ENCODE data around the gene EMC9. TPM values are rescaled to one million over a fixed set of nuclear protein-coding genes. Genes with fewer than 3 reads are reported as not detected.

Gene EMC9
- total RNA-seq, 1 donor from 2014 or later, result 17.1 TPM

DNA sequence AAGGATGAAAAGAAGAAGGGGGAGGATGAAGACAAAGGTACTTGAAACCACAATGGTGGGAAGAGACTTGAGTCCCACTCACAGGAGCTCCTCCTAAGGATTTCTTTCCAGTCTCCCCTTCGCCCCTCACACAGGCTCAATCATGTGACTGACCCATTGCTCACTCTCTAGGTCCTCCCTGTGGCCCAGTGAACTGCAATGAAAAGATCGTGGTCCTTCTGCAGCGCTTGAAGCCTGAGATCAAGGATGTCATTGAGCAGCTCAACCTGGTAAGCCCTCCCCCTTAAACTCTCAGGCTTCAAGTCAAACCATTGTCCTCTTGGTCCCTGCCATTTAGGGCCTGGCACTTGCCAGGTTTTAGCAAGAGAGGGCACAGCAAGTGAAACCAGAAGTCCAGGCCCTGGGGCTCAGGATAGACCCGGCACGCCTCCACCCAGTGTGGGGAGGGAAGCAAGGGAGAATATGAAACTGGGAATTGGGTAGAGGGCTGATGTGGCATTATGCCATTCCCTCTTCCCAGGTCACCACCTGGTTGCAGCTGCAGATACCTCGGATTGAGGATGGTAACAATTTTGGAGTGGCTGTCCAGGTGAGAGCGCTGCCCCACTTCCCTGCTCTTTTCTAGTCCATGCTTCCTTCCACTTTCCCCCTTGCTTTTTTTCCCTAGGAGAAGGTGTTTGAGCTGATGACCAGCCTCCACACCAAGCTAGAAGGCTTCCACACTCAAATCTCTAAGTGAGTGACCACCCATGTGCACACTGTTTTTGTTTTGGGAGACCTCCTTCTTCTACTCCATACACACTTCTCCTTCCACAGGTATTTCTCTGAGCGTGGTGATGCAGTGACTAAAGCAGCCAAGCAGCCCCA lies 3.6 kb downstream of the EMC9 start:
- TF ChIP-seq, protein P1, sequence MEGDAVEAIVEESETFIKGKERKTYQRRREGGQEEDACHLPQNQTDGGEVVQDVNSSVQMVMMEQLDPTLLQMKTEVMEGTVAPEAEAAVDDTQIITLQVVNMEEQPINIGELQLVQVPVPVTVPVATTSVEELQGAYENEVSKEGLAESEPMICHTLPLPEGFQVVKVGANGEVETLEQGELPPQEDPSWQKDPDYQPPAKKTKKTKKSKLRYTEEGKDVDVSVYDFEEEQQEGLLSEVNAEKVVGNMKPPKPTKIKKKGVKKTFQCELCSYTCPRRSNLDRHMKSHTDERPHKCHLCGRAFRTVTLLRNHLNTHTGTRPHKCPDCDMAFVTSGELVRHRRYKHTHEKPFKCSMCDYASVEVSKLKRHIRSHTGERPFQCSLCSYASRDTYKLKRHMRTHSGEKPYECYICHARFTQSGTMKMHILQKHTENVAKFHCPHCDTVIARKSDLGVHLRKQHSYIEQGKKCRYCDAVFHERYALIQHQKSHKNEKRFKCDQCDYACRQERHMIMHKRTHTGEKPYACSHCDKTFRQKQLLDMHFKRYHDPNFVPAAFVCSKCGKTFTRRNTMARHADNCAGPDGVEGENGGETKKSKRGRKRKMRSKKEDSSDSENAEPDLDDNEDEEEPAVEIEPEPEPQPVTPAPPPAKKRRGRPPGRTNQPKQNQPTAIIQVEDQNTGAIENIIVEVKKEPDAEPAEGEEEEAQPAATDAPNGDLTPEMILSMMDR (IDR thresholded peaks at IDR 0.05; ENCODE audit: insufficient read depth, low read length, poor library complexity, severe bottlenecking), result no peak

DNA sequence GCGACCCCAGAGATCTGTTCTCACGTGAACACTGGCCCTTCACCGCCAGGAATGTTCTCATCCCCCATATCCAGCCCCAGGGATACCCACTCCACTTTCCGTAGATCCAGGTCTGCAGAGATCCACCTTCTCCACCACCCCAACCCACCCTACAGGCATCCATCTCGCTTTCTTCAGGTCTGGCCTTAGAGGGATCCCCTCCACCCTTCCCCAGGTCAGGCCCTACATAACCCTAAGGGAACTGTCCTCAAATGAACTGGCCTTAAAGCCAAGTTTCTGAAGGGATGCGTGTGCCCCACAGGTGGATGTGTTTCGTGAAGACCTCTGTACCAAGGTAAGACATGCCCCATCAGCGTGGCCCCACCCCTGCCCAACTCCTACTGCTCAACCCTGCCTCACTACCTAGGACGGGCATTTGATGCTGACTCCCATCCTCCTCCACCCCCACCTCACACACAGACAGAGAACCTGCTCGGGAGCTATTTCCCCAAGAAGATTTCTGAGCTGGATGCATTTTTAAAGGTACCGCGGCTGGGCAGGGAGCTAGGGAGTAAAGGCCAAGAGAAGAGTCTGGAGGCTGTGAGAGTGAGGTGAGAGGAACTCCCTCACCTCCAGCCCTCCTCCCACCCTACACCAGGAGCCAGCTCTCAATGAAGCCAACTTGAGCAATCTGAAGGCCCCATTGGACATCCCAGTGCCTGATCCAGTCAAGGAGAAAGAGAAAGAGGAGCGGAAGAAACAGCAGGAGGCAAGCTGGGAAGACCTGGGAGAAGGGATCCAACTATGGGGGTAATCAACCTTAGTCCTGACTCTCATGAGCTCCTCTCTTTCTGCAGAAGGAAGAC lies 4.5 kb downstream of the EMC9 start:
- no peak for DNase-seq (ENCODE audit: low read depth)
- TF ChIP-seq, protein P1 (IDR thresholded peaks at IDR 0.05; ENCODE audit: insufficient read depth, low read length, poor library complexity, severe bottlenecking), result no peak
- Histone ChIP-seq H3K36me3 (ENCODE audit: control insufficient read depth, insufficient read depth, low read length) (peaks cover 2% of the 10 kb centered on the region), H3K4me3 (ENCODE audit: low read depth, low read length) (peak overlapping the region; percentile 88), H3K27me3 (ENCODE audit: control insufficient read depth, insufficient read depth, low read length) (no peaks in the 10 kb centered on the region)

More for the DNA sequence above, 3.6 kb downstream of the EMC9 start:
- DNase-seq (ENCODE audit: low read depth), result no peak
- H3K36me3 ChIP-seq (ENCODE audit: control insufficient read depth, insufficient read depth, low read length), result peaks cover 2% of the 10 kb centered on the region
- no peaks in the 10 kb centered on the region for H3K27me3 ChIP-seq (ENCODE audit: control insufficient read depth, insufficient read depth, low read length)
- H3K4me3 ChIP-seq (ENCODE audit: low read depth, low read length), result no peak overlapping the region

DNA sequence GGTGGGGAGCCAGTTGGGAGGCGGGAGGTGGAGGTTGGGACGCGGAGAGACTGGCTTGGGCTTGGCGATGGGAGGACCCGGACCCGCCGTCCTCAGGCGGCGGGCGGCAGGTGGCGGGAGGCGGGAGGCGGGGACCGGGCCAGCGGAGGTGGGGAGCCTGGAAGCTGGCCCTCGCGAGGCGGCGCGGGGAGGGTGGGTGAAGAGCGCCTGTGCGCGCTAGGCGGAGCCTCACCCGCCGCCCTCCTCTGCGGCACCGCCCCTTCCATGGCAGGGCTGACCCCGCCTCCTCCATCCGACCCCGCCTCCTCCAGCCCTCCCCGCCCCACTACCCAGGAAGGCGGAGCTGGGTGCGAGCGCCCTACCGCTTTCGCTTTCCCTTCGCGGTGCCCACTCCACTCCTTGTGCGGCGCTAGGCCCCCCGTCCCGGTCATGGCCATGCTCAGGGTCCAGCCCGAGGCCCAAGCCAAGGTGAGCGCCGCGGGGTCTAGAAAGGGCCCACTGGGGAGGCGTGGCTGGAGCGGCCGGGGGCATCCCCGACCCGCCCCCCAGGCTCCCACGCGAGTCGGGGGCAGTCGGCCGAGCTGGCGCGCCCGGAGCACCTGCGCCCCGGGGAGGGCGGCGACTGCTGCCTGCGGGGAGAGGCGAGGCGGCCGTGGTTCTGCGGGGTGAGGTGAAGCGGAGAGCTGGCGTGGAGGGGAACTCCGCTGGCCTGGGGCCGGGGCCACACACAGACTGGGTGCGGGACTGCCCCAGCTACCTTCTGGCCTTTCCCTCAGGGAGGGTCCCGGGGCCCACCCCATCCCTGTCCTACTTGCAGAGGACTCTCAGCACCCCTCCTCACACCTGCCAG lies 5.3 kb downstream of the EMC9 start, which contains the start of gene PSME1:
Gene PSME1 (plus strand): TSS at position 361 of the 850 bp plus-strand sequence. CDS start 69 bp downstream, at position 430.
- no peaks in the 10 kb centered on the region for H3K27me3 ChIP-seq (ENCODE audit: control insufficient read depth, insufficient read depth, low read length)
- no peak for DNase-seq (ENCODE audit: low read depth)
- TF ChIP-seq, protein P1 (IDR thresholded peaks at IDR 0.05; ENCODE audit: insufficient read depth, low read length, poor library complexity, severe bottlenecking), result no peak
- H3K36me3 ChIP-seq (ENCODE audit: control insufficient read depth, insufficient read depth, low read length), result peaks cover 2% of the 10 kb centered on the region
- peak within 1 kb of the TSS; percentile 88 for H3K4me3 ChIP-seq (ENCODE audit: low read depth, low read length)

DNA sequence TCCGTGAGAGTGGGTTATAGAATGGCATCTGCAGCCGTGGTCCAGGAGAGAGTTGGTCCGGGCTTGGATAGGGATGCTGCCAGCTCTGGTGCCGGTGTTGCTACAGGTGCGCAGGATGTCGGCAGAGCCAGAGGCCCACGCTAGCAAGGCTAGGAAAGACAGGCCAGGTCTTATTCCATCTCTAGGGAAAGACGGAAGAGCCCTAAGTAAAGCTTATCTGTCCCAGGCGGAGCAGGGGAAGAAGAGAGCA lies 5.9 kb downstream of the EMC9 start:
- H3K27me3 ChIP-seq (ENCODE audit: control insufficient read depth, insufficient read depth, low read length), result no peaks in the 10 kb centered on the region
- TF ChIP-seq, protein P1 (IDR thresholded peaks at IDR 0.05; ENCODE audit: insufficient read depth, low read length, poor library complexity, severe bottlenecking), result no peak
- peaks cover 2% of the 10 kb centered on the region for H3K36me3 ChIP-seq (ENCODE audit: control insufficient read depth, insufficient read depth, low read length)
- H3K4me3 ChIP-seq (ENCODE audit: low read depth, low read length), result peak overlapping the region; percentile 88
- DNase-seq (ENCODE audit: low read depth), result no peak

DNA sequence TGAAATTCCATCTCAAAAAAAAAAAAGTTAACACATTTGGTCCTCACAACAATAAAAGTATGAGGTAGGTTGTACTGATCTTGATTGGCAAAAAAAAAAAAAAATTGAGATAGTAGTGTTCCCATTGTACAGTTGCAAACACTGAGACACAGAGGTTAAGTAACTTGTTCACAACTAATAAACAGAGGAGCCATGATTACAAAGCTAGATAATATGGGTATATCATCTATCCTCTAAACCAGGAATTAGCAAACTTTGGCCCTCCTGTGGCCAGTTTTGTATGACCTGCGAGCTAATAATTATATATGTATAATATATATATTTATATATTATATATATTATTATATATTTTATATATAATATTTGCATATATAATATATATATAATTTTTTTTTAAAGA lies 7.7 kb downstream of the EMC9 start:
- no peak for DNase-seq (ENCODE audit: low read depth)
- TF ChIP-seq, protein P1 (IDR thresholded peaks at IDR 0.05; ENCODE audit: insufficient read depth, low read length, poor library complexity, severe bottlenecking), result no peak
- Histone ChIP-seq H3K27me3 (ENCODE audit: control insufficient read depth, insufficient read depth, low read length) (no peaks in the 10 kb centered on the region), H3K36me3 (ENCODE audit: control insufficient read depth, insufficient read depth, low read length) (no peaks in the 10 kb centered on the region), H3K4me3 (ENCODE audit: low read depth, low read length) (no peak overlapping the region)

All from kidney epithelial cell (primary cell).